Measurements from ENCODE around the gene MGAT5B.

The MGAT5B gene

DNA sequence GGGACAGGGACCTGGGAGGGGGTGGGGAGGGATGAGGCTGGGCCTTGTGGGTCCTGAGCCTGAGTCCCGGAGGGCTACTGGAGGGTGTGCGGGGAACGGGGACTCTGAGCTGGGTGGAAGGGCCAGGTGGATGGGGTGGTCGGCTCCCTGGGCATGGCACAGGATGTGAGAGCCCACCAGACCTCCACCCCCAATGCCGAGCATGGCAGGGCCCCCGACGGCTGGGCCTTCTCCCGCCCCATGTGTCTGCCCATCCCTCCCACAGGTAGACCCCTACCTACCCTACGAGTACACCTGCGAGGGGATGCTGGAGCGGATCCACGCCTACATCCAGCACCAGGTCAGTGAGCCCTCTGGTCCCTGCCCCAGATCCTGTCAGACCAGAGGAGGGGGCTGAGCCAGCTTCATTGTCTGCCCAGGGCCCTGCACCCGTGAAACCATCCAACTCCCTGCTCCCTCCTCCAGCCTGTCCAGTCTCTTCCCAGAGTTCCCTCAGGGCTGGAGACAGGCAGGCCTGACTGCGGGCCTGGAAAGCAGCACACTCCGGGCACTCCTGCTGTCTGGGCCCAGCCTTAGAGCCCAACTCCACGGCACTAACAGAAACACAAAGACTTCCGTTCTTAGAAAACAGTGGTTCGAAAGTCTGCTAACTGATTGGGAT lies 78.0 kb downstream of the MGAT5B start:
- H3K36me3 ChIP-seq (ENCODE audit: control insufficient read depth, insufficient read depth, low read length) = no peaks in the 10 kb centered on the region
- H3K4me1 ChIP-seq (ENCODE audit: control insufficient read depth, insufficient read depth, low read length) = peaks cover 6% of the 10 kb centered on the region
- H3K4me3 ChIP-seq (ENCODE audit: insufficient read depth, low read depth, low read length) = no peak overlapping the region
- no peaks in the 10 kb centered on the region for H3K27me3 ChIP-seq (ENCODE audit: control insufficient read depth, insufficient read depth, low read length, poor library complexity, severe bottlenecking)
- no peaks in the 10 kb centered on the region for H3K9me3 ChIP-seq (ENCODE audit: control insufficient read depth, low read length)
- WGBS, 2 experiments = 69 to 74% methylated on average over 18 of the region's 18 CpGs
- peak overlapping the region; percentile 36 for H3K27ac ChIP-seq (ENCODE audit: insufficient read depth, low read depth, low read length, poor library complexity, severe bottlenecking)

DNA sequence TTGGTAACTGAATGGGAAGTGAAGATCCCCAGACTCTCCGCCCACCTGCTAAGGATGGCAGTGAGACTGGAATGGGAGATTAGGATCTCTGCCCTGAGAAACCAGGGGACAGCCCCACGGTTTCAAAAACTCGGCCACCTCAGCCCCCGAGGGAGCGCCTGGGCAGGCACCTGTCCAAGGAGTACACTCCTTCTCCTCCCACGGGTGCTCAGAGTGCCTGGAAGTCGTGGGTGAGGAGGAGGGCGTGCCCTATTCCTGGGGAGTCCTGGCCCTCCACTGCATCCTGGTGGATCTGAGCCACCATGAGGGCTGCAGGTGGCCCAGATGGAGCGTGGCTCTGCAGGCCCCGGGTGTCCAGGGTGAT lies 78.5 kb downstream of the MGAT5B start:
- Histone ChIP-seq H3K4me1 (ENCODE audit: control insufficient read depth, insufficient read depth, low read length) (peaks cover 6% of the 10 kb centered on the region), H3K27me3 (ENCODE audit: control insufficient read depth, insufficient read depth, low read length, poor library complexity, severe bottlenecking) (no peaks in the 10 kb centered on the region), H3K9me3 (ENCODE audit: control insufficient read depth, low read length) (no peaks in the 10 kb centered on the region), H3K4me3 (ENCODE audit: insufficient read depth, low read depth, low read length) (no peak overlapping the region), H3K27ac (ENCODE audit: insufficient read depth, low read depth, low read length, poor library complexity, severe bottlenecking) (no peak overlapping the region), H3K36me3 (ENCODE audit: control insufficient read depth, insufficient read depth, low read length) (no peaks in the 10 kb centered on the region)
- 77 to 82% methylated on average over 10 of the region's 10 CpGs for WGBS, 2 experiments

DNA sequence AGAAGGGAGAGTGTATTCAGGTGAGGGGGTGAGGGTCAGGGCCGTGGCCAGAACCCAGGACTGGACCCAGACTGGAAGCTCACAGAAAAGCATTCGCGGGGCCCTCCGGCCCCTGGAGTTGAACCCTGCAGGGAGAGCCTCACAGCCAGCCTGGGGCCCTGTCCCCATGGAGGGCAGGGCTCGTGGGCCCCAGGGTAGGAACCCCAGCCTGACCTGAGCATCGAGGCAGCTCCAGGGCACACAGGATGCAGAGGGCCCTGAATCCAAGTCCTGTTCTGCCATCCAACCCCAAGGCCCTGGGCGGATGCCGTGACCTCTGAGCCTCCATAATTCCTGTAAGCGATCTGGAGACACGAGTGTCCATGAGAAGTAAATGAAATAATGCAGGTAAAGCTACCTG lies 79.1 kb downstream of the MGAT5B start:
- WGBS, 2 experiments = 93 to 94% methylated on average over 10 of the region's 10 CpGs
- Histone ChIP-seq H3K4me1 (ENCODE audit: control insufficient read depth, insufficient read depth, low read length) (peaks cover 6% of the 10 kb centered on the region), H3K27me3 (ENCODE audit: control insufficient read depth, insufficient read depth, low read length, poor library complexity, severe bottlenecking) (no peaks in the 10 kb centered on the region)

DNA sequence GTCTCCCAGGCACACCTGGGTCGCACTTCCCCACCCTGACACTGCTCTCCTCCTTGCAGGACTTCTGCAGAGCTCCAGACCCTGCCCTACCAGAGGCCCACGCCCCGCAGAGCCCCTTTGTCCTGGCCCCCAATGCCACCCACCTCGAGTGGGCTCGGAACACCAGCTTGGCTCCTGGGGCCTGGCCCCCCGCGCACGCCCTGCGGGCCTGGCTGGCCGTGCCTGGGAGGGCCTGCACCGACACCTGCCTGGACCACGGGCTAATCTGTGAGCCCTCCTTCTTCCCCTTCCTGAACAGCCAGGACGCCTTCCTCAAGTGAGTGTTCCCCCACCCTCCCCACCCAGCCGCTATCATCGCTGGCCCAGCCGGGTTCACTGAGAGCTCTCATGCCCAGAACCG lies 79.6 kb downstream of the MGAT5B start:
- Histone ChIP-seq H3K27ac (ENCODE audit: insufficient read depth, low read depth, low read length, poor library complexity, severe bottlenecking) (no peak overlapping the region), H3K36me3 (ENCODE audit: control insufficient read depth, insufficient read depth, low read length) (no peaks in the 10 kb centered on the region), H3K9me3 (ENCODE audit: control insufficient read depth, low read length) (no peaks in the 10 kb centered on the region), H3K4me3 (ENCODE audit: insufficient read depth, low read depth, low read length) (no peak overlapping the region), H3K4me1 (ENCODE audit: control insufficient read depth, insufficient read depth, low read length) (peaks cover 6% of the 10 kb centered on the region), H3K27me3 (ENCODE audit: control insufficient read depth, insufficient read depth, low read length, poor library complexity, severe bottlenecking) (no peaks in the 10 kb centered on the region)
- 91 to 93% methylated on average over 17 of the region's 17 CpGs for WGBS, 2 experiments

More for the DNA sequence above, 79.1 kb downstream of the MGAT5B start:
- Histone ChIP-seq H3K36me3 (ENCODE audit: control insufficient read depth, insufficient read depth, low read length) (no peaks in the 10 kb centered on the region), H3K27ac (ENCODE audit: insufficient read depth, low read depth, low read length, poor library complexity, severe bottlenecking) (no peak overlapping the region), H3K9me3 (ENCODE audit: control insufficient read depth, low read length) (no peaks in the 10 kb centered on the region), H3K4me3 (ENCODE audit: insufficient read depth, low read depth, low read length) (no peak overlapping the region)

DNA sequence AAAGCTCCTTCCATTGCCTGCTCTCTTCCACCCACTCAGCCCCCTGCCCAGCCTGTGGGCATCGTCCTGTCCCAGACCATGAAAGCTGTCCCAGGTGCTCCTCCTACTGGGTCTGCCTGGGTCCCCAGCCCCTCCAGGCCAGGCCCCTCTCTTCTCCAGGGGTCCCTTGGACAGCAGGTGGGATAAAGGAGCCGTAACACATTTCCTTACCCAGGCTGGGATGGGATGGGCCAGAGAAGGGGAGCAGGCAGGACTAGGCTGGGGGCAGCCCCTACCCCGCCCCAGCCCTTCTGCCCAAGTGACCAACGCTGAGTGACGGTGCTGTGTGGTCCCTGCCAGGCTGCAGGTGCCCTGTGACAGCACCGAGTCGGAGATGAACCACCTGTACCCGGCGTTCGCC lies 80.1 kb downstream of the MGAT5B start:
- no peaks in the 10 kb centered on the region for H3K36me3 ChIP-seq (ENCODE audit: control insufficient read depth, insufficient read depth, low read length)
- peaks cover 6% of the 10 kb centered on the region for H3K4me1 ChIP-seq (ENCODE audit: control insufficient read depth, insufficient read depth, low read length)
- WGBS, 2 experiments = 93 to 96% methylated on average over 10 of the region's 10 CpGs
- no peaks in the 10 kb centered on the region for H3K27me3 ChIP-seq (ENCODE audit: control insufficient read depth, insufficient read depth, low read length, poor library complexity, severe bottlenecking)
- no peak overlapping the region for H3K27ac ChIP-seq (ENCODE audit: insufficient read depth, low read depth, low read length, poor library complexity, severe bottlenecking)
- no peak overlapping the region for H3K4me3 ChIP-seq (ENCODE audit: insufficient read depth, low read depth, low read length)
- H3K9me3 ChIP-seq (ENCODE audit: control insufficient read depth, low read length) = no peaks in the 10 kb centered on the region

DNA sequence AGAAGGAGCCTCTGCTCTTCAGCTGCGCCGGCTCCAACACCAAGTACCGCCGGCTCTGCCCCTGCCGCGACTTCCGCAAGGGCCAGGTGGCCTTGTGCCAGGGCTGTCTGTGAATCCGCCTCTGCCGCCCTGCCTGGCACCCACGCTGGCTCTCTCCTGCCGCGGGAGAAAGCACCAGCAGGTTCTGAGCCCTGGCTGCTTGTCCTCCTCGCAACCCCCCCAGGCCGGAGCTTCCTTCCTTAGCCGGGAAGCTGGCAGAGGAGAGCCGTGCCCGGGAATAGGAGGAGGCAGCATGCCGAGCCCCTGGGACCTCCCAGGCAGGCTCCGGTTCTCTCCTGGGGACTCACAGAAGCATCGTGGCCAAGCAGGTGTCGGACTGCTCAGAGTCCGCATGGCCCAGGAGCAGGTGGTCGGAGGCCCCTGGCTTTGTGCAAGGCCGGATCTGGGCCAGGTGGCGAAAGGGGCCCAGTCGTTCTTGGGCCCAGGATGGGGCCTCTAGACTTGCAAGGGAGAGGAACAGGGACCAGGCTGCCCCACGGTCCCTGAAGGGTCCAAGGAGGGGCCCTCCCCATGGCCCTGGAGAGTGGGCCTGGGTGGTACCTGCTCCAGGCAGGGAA lies 80.6 kb downstream of the MGAT5B start:
- peaks cover 6% of the 10 kb centered on the region for H3K4me1 ChIP-seq (ENCODE audit: control insufficient read depth, insufficient read depth, low read length)
- H3K27me3 ChIP-seq (ENCODE audit: control insufficient read depth, insufficient read depth, low read length, poor library complexity, severe bottlenecking) = no peaks in the 10 kb centered on the region
- WGBS, 2 experiments = 93 to 94% methylated on average over 27 of the region's 27 CpGs
- H3K36me3 ChIP-seq (ENCODE audit: control insufficient read depth, insufficient read depth, low read length) = no peaks in the 10 kb centered on the region
- H3K9me3 ChIP-seq (ENCODE audit: control insufficient read depth, low read length) = no peaks in the 10 kb centered on the region
- H3K4me3 ChIP-seq (ENCODE audit: insufficient read depth, low read depth, low read length) = no peak overlapping the region
- no peak overlapping the region for H3K27ac ChIP-seq (ENCODE audit: insufficient read depth, low read depth, low read length, poor library complexity, severe bottlenecking)

DNA sequence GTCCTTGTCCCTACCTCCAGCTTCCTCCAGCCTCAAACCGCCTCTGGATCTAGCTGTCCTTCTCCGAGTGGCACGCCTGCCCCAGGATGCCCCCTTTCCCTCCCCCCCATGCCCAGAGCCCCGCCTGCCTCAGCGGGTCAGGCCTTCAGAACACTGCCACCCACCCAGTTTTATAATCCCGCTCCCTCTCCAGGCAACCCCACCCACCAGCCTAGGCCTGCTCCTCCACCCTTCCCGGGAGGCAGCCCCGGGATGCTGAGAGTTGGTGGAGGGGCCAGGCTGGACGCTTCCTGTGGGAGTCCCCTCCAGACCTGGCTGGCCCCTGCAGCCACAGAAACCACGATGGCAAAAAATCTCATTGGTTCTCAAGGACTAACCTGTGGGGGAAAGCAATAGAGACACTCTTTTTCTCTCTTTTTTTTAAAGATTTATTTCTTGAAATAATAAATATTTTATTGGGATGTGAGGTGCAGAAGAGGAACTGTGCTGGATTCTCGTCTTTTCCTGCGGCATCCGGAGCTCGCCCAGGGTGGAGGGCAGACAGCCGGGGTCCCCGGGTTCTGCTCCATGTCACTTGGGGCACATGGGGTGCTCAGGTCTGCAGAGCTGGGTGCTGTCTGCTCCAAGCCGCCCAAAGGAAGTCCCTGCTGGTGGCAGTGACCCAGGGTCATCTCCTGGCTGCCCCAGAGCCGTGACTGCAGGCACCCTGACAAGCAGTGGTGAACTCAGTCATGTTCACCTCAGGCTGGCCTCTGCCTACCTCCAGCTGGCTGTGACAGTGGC lies 81.9 kb downstream of the MGAT5B start:
- no peaks in the 10 kb centered on the region for H3K9me3 ChIP-seq (ENCODE audit: control insufficient read depth, low read length)
- 85 to 89% methylated on average over 18 of the region's 18 CpGs for WGBS, 2 experiments
- H3K36me3 ChIP-seq (ENCODE audit: control insufficient read depth, insufficient read depth, low read length) = no peaks in the 10 kb centered on the region
- H3K27ac ChIP-seq (ENCODE audit: insufficient read depth, low read depth, low read length, poor library complexity, severe bottlenecking) = no peak overlapping the region
- H3K4me1 ChIP-seq (ENCODE audit: control insufficient read depth, insufficient read depth, low read length) = peaks cover 6% of the 10 kb centered on the region
- no peaks in the 10 kb centered on the region for H3K27me3 ChIP-seq (ENCODE audit: control insufficient read depth, insufficient read depth, low read length, poor library complexity, severe bottlenecking)
- H3K4me3 ChIP-seq (ENCODE audit: insufficient read depth, low read depth, low read length) = no peak overlapping the region

DNA sequence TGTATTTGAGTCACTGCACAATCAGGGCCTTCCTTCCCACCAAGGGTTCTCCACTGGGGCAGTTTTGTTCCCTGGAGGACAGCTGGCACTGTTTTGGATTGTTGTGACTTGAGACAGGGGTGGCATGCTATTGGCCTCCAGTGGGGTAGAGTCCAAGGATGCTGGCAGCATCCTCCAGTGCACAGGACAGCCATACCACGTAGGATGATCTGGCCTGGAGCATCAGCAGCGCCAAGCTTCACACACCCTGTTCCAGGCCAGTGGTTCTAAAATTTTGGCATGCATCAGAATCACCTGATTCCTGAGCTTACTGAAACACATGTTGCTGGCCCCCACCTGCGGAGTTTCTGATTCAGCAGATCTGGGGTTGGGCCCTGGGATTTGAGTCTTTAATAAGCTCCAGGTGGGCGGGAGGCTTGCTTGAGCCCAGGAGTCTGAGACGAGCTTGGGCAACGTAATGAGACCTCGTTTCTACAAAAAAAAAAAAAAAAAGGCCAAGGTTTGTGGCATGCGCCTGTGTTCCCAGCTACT lies 83.2 kb downstream of the MGAT5B start:
- Histone ChIP-seq H3K27ac (ENCODE audit: insufficient read depth, low read depth, low read length, poor library complexity, severe bottlenecking) (no peak overlapping the region), H3K9me3 (ENCODE audit: control insufficient read depth, low read length) (no peaks in the 10 kb centered on the region), H3K4me3 (ENCODE audit: insufficient read depth, low read depth, low read length) (no peak overlapping the region), H3K4me1 (ENCODE audit: control insufficient read depth, insufficient read depth, low read length) (peaks cover 3% of the 10 kb centered on the region), H3K27me3 (ENCODE audit: control insufficient read depth, insufficient read depth, low read length, poor library complexity, severe bottlenecking) (no peaks in the 10 kb centered on the region), H3K36me3 (ENCODE audit: control insufficient read depth, insufficient read depth, low read length) (no peaks in the 10 kb centered on the region)
- 85 to 92% methylated on average over 8 of the region's 8 CpGs for WGBS, 2 experiments

DNA sequence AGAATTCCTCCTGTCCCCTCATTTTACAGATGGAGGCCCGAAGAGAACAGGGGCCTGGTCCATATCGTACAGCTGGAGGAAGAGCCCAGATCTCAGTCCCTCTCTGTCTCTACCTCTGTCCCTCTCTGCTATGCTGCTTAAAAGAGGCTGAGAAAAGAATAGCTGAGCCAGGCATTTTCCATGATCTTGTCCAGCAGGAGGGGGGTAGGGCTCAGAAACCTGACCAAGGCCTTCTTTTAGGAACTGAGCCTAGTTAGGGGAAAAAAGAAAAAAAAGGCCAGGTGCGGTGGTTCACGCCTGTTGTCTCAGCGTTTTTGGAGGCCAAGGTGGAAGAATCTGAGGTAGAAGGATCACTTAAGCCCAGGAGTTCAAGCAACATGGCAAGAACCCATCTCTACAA lies 84.2 kb downstream of the MGAT5B start:
- no peak overlapping the region for H3K27ac ChIP-seq (ENCODE audit: insufficient read depth, low read depth, low read length, poor library complexity, severe bottlenecking)
- no peaks in the 10 kb centered on the region for H3K27me3 ChIP-seq (ENCODE audit: control insufficient read depth, insufficient read depth, low read length, poor library complexity, severe bottlenecking)
- no peak overlapping the region for H3K4me3 ChIP-seq (ENCODE audit: insufficient read depth, low read depth, low read length)
- peaks cover 3% of the 10 kb centered on the region for H3K4me1 ChIP-seq (ENCODE audit: control insufficient read depth, insufficient read depth, low read length)
- no peaks in the 10 kb centered on the region for H3K9me3 ChIP-seq (ENCODE audit: control insufficient read depth, low read length)
- no peaks in the 10 kb centered on the region for H3K36me3 ChIP-seq (ENCODE audit: control insufficient read depth, insufficient read depth, low read length)
- WGBS, 2 experiments = 95 to 98% methylated on average over 5 of the region's 5 CpGs

DNA sequence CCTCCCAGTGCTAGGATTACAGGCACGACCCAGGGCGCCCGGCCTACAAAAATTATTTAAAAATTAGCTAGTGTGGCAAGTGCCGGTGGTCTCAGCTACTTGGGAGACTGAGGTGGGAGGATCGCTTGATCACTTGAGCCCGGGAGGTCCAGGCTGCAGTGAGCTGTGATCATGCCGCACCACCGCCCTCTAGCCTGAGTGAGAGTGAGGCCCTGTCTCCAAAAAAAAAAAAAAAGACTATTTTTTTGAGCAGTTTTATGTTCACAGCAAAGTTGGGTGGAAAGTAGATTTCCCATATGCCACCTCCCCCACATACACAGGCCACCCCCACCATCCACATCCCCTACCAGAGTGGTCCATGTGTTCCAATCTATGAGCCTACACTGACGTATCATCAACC lies 84.9 kb downstream of the MGAT5B start:
- peaks cover 10% of the 10 kb centered on the region for H3K4me1 ChIP-seq (ENCODE audit: control insufficient read depth, insufficient read depth, low read length)
- H3K27ac ChIP-seq (ENCODE audit: insufficient read depth, low read depth, low read length, poor library complexity, severe bottlenecking) = no peak overlapping the region
- no peak overlapping the region for H3K4me3 ChIP-seq (ENCODE audit: insufficient read depth, low read depth, low read length)
- no peaks in the 10 kb centered on the region for H3K27me3 ChIP-seq (ENCODE audit: control insufficient read depth, insufficient read depth, low read length, poor library complexity, severe bottlenecking)
- 91 to 97% methylated on average over 9 of the region's 9 CpGs for WGBS, 2 experiments
- no peaks in the 10 kb centered on the region for H3K36me3 ChIP-seq (ENCODE audit: control insufficient read depth, insufficient read depth, low read length)
- no peaks in the 10 kb centered on the region for H3K9me3 ChIP-seq (ENCODE audit: control insufficient read depth, low read length)

Data from ectodermal cell (in vitro differentiated cells).